IMR-90 (cell line): ENCODE results near the gene SPATA25.

Experiments
- CEBPB ChIP-seq: IDR thresholded peaks from 2 replicates; pipeline ENCODE4 v1.6.1; 2012; ENCODE audit warnings: low read depth, low read length, improper control_type of control experiment
- CTCF ChIP-seq: conservative IDR thresholded peaks from 2 replicates; pipeline ENCODE4 v1.5.1; 2012; ENCODE audit warnings: mild to moderate bottlenecking, low read depth, low read length, improper control_type of control experiment
- ELK1 ChIP-seq: fragments of 150-350 bp; IDR thresholded peaks from 2 replicates; pipeline ENCODE4 v1.6.1; 2016; ENCODE audit warnings: low read depth, mild to moderate bottlenecking, low read length, moderate library complexity, borderline replicate concordance
- MXI1 ChIP-seq: IDR thresholded peaks from 2 replicates; pipeline ENCODE4 v1.6.1; 2012; ENCODE audit warnings: low read depth, mild to moderate bottlenecking, low read length, moderate library complexity, borderline replicate concordance
- POLR2A ChIP-seq: IDR thresholded peaks from 2 replicates; pipeline ENCODE4 v1.6.1; 2012; ENCODE audit warnings: mild to moderate bottlenecking, low read depth, low read length
- RAD21 ChIP-seq: IDR thresholded peaks from 2 replicates; pipeline ENCODE4 v1.6.1; 2012; ENCODE audit warnings: low read length, improper control_type of control experiment
- RCOR1 ChIP-seq: IDR thresholded peaks from 2 replicates; pipeline ENCODE4 v1.6.1; 2012; ENCODE audit warnings: mild to moderate bottlenecking, low read length, improper control_type of control experiment; ENCODE audit not compliant: insufficient replicate concordance
- RFX5 ChIP-seq: IDR thresholded peaks from 2 replicates; pipeline ENCODE4 v1.8.0; 2012; ENCODE audit warnings: low read depth, mild to moderate bottlenecking, low read length, moderate library complexity

GRCh38 chr20:45866454-45866853 lies 21.0 kb downstream of the SPATA25 start:
- TF ChIP-seq CTCF (no peak), POLR2A (no peak), MXI1 (no peak), RCOR1 (no peak), ELK1 (no peak), RFX5 (no peak), RAD21 (no peak), CEBPB (no peak)
